Heart left ventricle (tissue), 13 donors: ENCODE data around the gene ARHGAP31.

ENCODE experiments used
- CTCF ChIP-seq, 12 donors: fragments of 200-600 bp; sonication (generic) in 4 of 12; IDR thresholded peaks; one replicate each; pipeline versions ENCODE4 v1.5.0 to v1.8.0; 2018 to 2022; ENCODE audit warnings: antibody characterized with exemption in 12 of 12, mild to moderate bottlenecking in 5 of 12
- POLR2A ChIP-seq, 2 donors: fragments of 450-650 bp; IDR thresholded peaks; one replicate each; pipeline ENCODE4 v1.6.1; 2017; ENCODE audit warnings: antibody characterized with exemption in 2 of 2, mild to moderate bottlenecking in 2 of 2, moderate library complexity in 2 of 2
- donor health status: ischemic (EF 13 %, LVEDD 7.1; RV severe dilation, severe dysfunction).
- donor health status: DM: no; HTN: yes; CAD: no.
- donor health status: DM: no; HTN: no; CAD: no.
- donor health status: ischemic (EF 25% LVEDD 6.9; RV normal size, moderate dysfunction).
- donor health status: ischemic (EF 25% LVEDD 5.7; RV mildly dilated, moderate dysfunction).
- donor health status: ischemic (EF 35%, LVEDD 5.7; RV mildly dilated, moderate dysfunction).
- donor health status: nonischemic (EF 11% LVEDD 7.7; RV severe dilation, severe dysfunction).
- donor health status: DM: yes; HTN: yes; CAD: no.
- donor health status: PGD.
- donor health status: ischemic (EF 29% LVEDD 5.4; RV normal size, mild dysfunction).
- donor health status: nonischemic (EF 23%, LVEDD 6.1; RV moderate dilation, normal function).

GRCh38 chr3:119357190-119357589 lies 63.0 kb downstream of the ARHGAP31 start:
- TF ChIP-seq POLR2A (IDR thresholded peaks at IDR 0.05) = no peak
- no peak for TF ChIP-seq CTCF (IDR thresholded peaks at IDR 0.05)
